ENCODE results near the gene MFSD8.
"Not testable (repeated sequence)": the region's sequence is repeated elsewhere in the genome, so short reads cannot be mapped to it uniquely, and the experiment has no call there.

The MFSD8 gene

DNA sequence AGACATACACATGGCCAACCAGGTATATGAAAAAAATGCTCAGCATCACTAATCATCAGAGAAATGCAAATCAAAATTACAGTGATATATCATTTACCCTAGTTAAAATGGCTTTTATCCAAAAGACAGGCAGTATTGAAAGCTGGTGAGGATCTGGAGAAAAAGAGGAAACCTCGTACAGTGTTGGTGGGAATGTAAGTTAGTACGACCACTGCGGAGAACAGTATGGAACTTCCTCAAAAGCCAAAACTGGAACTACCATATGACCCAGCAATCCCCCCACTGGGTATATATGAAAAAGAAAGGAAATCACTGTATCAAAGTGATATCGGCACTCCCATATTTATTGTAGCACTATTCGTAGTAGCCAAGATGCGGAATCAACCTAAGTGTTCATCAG is 23.7 kb upstream of the MFSD8 start:
- TF ChIP-seq CTCF (IDR thresholded peaks at IDR 0.05; ENCODE audit: borderline replicate concordance, insufficient read depth, low read depth, low read length), result no peak
- no peak overlapping the region for H3K4me3 ChIP-seq (ENCODE audit: low read depth, low read length)

DNA sequence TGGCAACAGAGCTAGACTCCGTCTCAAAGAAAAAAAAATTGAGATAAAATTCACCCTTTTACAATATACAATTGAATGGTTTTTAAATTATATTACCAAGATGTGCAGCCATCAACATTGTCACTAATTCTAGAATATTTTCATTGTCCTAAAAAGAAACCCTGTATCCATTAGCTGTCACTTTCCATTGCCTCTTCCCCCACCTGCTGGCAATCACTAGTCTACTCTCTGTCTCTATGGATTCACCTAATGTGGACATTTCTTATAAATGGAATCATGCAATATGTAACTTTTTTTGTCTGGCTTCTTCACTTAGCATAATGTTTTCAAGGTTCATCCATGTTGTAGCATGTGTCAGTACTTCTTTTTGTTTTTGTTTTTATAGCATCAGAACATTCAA is 21.0 kb upstream of the MFSD8 start:
- no peak for TF ChIP-seq CTCF (IDR thresholded peaks at IDR 0.05; ENCODE audit: borderline replicate concordance, insufficient read depth, low read depth, low read length)
- no peak overlapping the region for H3K4me3 ChIP-seq (ENCODE audit: low read depth, low read length)

DNA sequence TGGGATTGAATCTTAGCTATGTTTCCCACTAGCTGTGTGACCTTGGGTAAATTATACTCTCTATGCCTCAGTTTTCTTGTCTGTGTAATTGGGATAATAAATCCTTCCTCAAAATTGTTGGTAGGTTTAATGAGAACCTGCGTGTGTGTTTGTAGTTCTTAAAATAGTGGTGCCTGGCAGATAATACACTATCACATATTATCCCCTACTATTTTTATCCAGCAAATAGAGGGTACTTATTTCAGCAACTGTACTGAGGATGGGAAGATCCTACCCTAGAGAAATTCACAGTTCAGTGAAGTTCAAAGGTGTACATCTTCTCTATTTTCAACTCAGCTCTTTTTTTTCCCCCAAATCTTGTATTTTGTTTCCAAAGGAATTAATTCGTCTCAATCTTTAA is 17.5 kb upstream of the MFSD8 start:
- TF ChIP-seq CTCF (IDR thresholded peaks at IDR 0.05; ENCODE audit: borderline replicate concordance, insufficient read depth, low read depth, low read length), result no peak
- no peak overlapping the region for H3K4me3 ChIP-seq (ENCODE audit: low read depth, low read length)

GRCh38 chr4:127978930-127979329 is 14.0 kb upstream of the MFSD8 start:
- no peak for TF ChIP-seq CTCF (IDR thresholded peaks at IDR 0.05; ENCODE audit: borderline replicate concordance, insufficient read depth, low read depth, low read length)
- H3K4me3 ChIP-seq (ENCODE audit: low read depth, low read length), result no peak overlapping the region

DNA sequence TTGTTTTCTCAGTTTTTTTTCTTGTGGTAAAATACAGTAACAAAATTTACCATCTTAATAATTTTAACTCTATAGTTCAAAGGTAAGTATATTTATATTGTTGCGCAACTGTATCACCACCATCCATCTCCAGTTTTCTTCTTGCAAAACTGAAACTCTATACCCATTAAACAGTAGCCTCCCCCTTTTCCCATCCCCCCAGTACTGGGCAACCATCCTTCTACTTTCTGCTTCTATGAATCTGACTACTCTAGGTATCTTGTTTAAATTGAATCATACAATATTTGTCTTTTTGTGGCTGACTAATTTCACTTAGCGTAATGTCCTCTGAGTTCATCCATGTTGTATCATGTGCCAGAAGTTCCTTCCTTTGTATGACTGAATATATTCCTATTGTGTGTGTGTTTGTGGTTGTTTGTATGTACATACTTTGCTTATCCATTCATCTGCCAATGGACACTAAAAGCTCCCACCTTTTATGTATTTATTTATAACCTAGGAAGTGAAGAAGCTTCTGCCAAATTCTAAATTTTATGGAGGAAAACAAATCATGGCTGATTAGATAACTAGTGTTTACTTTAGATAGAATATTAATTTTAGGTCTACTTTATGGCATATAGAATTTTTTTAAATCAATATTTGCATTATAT is 10.3 kb upstream of the MFSD8 start:
- no peak for TF ChIP-seq CTCF (IDR thresholded peaks at IDR 0.05; ENCODE audit: borderline replicate concordance, insufficient read depth, low read depth, low read length)
- no peak overlapping the region for H3K4me3 ChIP-seq (ENCODE audit: low read depth, low read length)

- not testable (repeated sequence) for H3K4me3 ChIP-seq (ENCODE audit: low read depth, low read length)
These were observed 6.0 kb upstream of the MFSD8 start for GRCh38 chr4:127970925-127971324.

DNA sequence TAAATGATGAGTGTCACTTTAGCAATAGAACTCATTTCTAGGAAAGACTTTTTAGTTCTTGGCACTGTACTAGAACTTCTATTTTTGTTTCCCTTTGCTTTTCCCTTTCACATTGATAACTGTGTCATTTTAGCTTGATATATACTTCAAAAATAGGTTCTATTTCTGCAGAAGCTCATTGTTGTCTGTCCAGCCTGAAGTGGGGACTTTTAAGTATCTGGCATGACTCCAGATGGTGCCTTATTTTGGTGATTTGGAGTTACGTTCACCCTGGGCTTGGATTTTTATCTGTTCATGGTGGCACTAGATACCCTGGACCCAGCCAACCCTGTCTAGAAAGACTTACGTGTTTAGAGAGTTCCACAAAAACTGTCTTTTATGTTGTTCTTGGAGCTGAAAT is 3.6 kb upstream of the MFSD8 start:
- TF ChIP-seq CTCF (IDR thresholded peaks at IDR 0.05; ENCODE audit: borderline replicate concordance, insufficient read depth, low read depth, low read length), result no peak
- no peak overlapping the region for H3K4me3 ChIP-seq (ENCODE audit: low read depth, low read length)

All from GM12875 (cell line).